ENCODE data around the gene ACAP1. TPM values are rescaled to one million over a fixed set of nuclear protein-coding genes. Genes with fewer than 3 reads are reported as not detected.

Gene ACAP1
- total RNA-seq, 2 donors from 2014 or later, result 0.99 to 2.1 TPM

DNA sequence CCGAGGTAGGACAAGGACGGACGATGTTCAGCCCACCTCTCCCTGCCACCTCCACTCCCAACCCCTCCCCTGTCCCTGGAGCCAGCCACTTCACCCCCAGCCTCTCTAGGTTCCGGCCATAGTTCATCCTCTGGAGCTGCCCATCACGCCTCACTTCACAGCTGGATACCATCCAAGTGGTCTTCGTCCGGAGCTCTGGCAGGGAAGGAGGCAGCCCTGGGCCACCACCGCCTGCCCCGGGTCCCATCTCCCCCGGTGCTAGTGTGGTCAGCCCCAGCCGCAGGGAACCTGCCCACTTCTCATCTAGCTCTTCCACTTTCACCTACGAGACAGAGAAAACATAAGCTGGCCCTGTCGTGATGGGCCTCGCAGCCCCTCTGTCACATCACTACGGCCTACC is 14.9 kb upstream of the ACAP1 start:
- Histone ChIP-seq H3K4me1 (no peaks in the 10 kb centered on the region), H3K27ac (no peak overlapping the region), H3K27me3 (no peaks in the 10 kb centered on the region), H3K36me3 (replicated peaks in 1 of 2; ENCODE audit: insufficient read depth in 1 of 2, low read depth in 2 of 2) (peaks cover 0 to 31% of the 10 kb centered on the region in 2 donors), H3K4me3 (no peak overlapping the region), H3K9me3 (no peaks in the 10 kb centered on the region)
- ATAC-seq (no peak), DNase-seq (no peak)
- intact Hi-C loops (cut with DNase I), result no loop called here
- WGBS, 2 donors, result 91% methylated on average over 15 of the region's 15 CpGs
- no peak for TF ChIP-seq POLR2A (IDR thresholded peaks at IDR 0.05)
- TF ChIP-seq, protein P1, sequence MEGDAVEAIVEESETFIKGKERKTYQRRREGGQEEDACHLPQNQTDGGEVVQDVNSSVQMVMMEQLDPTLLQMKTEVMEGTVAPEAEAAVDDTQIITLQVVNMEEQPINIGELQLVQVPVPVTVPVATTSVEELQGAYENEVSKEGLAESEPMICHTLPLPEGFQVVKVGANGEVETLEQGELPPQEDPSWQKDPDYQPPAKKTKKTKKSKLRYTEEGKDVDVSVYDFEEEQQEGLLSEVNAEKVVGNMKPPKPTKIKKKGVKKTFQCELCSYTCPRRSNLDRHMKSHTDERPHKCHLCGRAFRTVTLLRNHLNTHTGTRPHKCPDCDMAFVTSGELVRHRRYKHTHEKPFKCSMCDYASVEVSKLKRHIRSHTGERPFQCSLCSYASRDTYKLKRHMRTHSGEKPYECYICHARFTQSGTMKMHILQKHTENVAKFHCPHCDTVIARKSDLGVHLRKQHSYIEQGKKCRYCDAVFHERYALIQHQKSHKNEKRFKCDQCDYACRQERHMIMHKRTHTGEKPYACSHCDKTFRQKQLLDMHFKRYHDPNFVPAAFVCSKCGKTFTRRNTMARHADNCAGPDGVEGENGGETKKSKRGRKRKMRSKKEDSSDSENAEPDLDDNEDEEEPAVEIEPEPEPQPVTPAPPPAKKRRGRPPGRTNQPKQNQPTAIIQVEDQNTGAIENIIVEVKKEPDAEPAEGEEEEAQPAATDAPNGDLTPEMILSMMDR (IDR thresholded peaks at IDR 0.05), result no peak

DNA sequence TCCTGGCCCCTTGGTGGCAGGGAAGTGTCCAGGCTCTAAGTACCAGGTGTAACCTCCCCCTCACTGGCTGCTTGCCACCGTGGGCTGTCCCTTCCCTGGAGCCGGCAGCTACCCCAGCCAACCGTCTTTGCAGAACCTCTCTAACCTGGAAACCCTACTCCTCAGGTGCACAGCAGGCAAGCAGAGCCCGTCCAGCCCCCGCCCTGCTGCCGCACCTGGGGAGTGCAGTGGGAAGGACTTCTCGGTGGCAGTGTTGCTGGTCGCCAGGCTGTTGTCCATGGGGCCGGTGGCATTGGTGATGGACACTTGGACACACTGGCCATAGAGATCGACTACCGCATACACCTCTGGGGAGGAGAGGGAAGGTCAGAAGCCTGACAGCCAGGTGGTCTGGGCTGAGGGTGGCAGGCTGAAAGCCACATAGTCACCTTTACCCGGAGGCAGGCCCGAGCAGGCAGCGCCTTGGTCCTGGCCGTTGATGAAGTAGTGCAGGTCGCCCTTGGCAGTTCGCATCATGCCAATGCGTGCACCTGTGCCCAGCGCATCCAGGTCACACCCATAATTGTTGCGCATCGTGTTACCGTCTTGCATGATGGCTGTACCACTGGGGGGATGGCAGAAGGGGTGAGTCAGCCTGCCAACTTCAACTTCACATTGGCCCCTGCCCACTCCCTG is 13.7 kb upstream of the ACAP1 start:
- intact Hi-C loops (cut with DNase I), result no loop called here
- DNase-seq (no peak), ATAC-seq (no peak)
- no peaks in the 10 kb centered on the region for H3K27me3 ChIP-seq
- TF ChIP-seq, protein P1 (IDR thresholded peaks at IDR 0.05), result no peak
- TF ChIP-seq POLR2A (IDR thresholded peaks at IDR 0.05), result no peak
- no peak overlapping the region for H3K4me3 ChIP-seq
- H3K36me3 ChIP-seq (replicated peaks in 1 of 2; ENCODE audit: insufficient read depth in 1 of 2, low read depth in 2 of 2), result peaks cover 0 to 31% of the 10 kb centered on the region in 2 donors
- H3K9me3 ChIP-seq, result no peaks in the 10 kb centered on the region
- no peak overlapping the region for H3K27ac ChIP-seq
- peaks cover 2% of the 10 kb centered on the region for H3K4me1 ChIP-seq
- WGBS, 2 donors, result 85 to 92% methylated on average over 7 to 21 of the region's 22 CpGs

DNA sequence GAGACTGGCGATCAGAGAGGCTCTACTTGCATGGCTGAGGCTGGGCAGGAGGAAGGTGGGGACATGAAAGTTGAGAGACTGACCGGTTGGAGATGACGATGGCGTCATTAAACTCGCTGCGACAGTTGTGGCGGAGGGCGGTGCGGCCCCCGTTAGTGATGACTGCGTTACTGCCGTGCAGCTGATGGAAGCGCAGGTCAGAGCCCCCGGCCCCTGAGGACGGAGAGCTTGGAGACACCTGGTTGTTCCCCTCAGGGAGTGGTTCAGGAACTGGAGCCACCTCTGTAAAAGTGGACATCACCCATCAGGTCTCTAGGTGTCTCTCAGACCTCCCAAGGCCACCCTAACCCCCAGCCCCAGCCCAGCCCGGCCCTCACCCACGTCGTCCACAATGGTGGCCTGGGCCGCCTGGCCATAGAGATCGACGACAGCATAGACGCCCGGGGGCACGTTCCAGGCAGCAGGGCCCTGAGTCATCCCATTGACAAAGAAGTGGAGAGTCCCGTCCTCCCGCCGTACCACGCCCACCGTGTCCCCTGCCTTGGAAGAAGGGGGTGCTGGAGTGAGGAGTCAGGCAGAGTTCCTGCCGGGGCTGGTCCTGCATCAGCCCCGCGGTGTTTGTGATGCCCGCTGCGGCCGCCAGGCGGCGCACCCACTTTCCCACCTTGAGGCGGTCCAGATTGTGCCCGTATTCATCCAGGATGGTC is 12.4 kb upstream of the ACAP1 start:
- Histone ChIP-seq H3K27me3 (no peaks in the 10 kb centered on the region), H3K9me3 (no peaks in the 10 kb centered on the region), H3K4me3 (no peak overlapping the region), H3K27ac (no peak overlapping the region), H3K4me1 (peaks cover 14% of the 10 kb centered on the region), H3K36me3 (replicated peaks in 1 of 2; ENCODE audit: insufficient read depth in 1 of 2, low read depth in 2 of 2) (peaks cover 0 to 23% of the 10 kb centered on the region in 2 donors)
- TF ChIP-seq, protein P1 (IDR thresholded peaks at IDR 0.05), result peak; percentile 42 to 71 (median 64)
- no peak for TF ChIP-seq POLR2A (IDR thresholded peaks at IDR 0.05)
- intact Hi-C loops (cut with DNase I), result no loop called here
- WGBS, 2 donors, result 68 to 91% methylated on average over 25 to 39 of the region's 39 CpGs
- ATAC-seq (no peak), DNase-seq (peak in 3 of 4 donors; percentile 45 to 70 (median 60))

DNA sequence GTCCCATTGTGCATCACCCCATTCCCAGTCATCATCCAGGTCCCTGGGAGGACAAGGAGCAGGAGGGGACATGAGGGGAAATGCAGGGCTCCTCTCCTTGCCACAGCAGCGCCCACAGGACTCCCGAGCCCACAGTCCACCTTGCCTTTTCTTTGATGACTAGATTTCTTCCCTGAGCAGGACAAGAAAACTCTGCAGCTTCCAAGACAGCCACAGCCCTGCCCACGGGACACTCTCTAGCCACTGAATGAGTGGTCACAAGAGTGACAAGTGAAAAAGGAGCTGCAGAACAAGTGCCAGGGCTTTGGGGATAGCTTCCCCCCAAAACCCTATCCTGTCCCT is 11.9 kb upstream of the ACAP1 start:
- H3K27me3 ChIP-seq, result no peaks in the 10 kb centered on the region
- intact Hi-C loops (cut with DNase I), result no loop called here
- DNase-seq (no peak), ATAC-seq (no peak)
- no peak overlapping the region for H3K27ac ChIP-seq
- TF ChIP-seq, protein P1 (IDR thresholded peaks at IDR 0.05), result no peak
- TF ChIP-seq POLR2A (IDR thresholded peaks at IDR 0.05), result no peak
- H3K9me3 ChIP-seq, result no peaks in the 10 kb centered on the region
- no peak overlapping the region for H3K4me3 ChIP-seq
- peaks cover 0 to 23% of the 10 kb centered on the region in 2 donors for H3K36me3 ChIP-seq (replicated peaks in 1 of 2; ENCODE audit: insufficient read depth in 1 of 2, low read depth in 2 of 2)
- WGBS, 2 donors, result 85 to 93% methylated on average over 3 of the region's 3 CpGs
- H3K4me1 ChIP-seq, result peaks cover 14% of the 10 kb centered on the region

Data from body of pancreas (tissue), 4 donors.